HT-29 (cell line): ENCODE results near the gene CEP41. TPM values are rescaled to one million over a fixed set of nuclear protein-coding genes. Genes with fewer than 3 reads are reported as not detected.

ENCODE experiments used
- DNase-seq: peaks from one replicate; pipeline ENCODE4 v3.0.0-alpha.2; 2015; ENCODE audit warnings: low spot score
- small RNA-seq: library from RNA; depleted of rRNA; stranded (forward); fragments of <200 nt; gene quantifications from one replicate; pipeline ENCODE3, GENCODE V24; 2014
- total RNA-seq: library from RNA; depleted of rRNA; stranded (reverse); fragments of >200 nt; shearing (Covaris generic); gene quantifications from 2 replicates; pipeline ENCODE4 v1.2.3, GENCODE V29; 2014; rRNA removed

The CEP41 gene
- total RNA-seq, 1 experiment from 2014 or later, result 8.6 TPM

- no peak for DNase-seq
These were observed 88.4 kb downstream of the CEP41 start for GRCh38 chr7:130352194-130353074.

- DNase-seq, result no peak
These were observed 89.1 kb downstream of the CEP41 start for GRCh38 chr7:130351791-130352090.

- DNase-seq, result no peak
These were observed 89.6 kb downstream of the CEP41 start for GRCh38 chr7:130350945-130351790.

GRCh38 chr7:130349911-130350782 lies 90.7 kb downstream of the CEP41 start:
- DNase-seq, result no peak

- no peak for DNase-seq
These were observed 93.9 kb downstream of the CEP41 start for GRCh38 chr7:130346941-130347340.

- no peak for DNase-seq
These were observed 94.5 kb downstream of the CEP41 start for GRCh38 chr7:130346177-130346905.

- no peak for DNase-seq
These were observed 95.1 kb downstream of the CEP41 start for GRCh38 chr7:130345725-130346124.

GRCh38 chr7:130345136-130345535 lies 95.7 kb downstream of the CEP41 start:
- no peak for DNase-seq

- no peak for DNase-seq
These were observed 96.4 kb downstream of the CEP41 start, which contains the start of gene CPA5 for GRCh38 chr7:130344271-130344866. CPA5 (plus strand) TSS chr7:130344816; CDS start chr7:130346486, 1,670 bp downstream.

Small RNA genes lying within 50 kb of the gene (small RNA-seq; reads per million reads assigned to genes)
- gene RF02148 (not detected), gene RF02149 (not detected), gene RF02150 (not detected)

Other genes starting within 250 kb of the CEP41 start
- 11.4 and 13.1 TPM in 2 replicates for gene TMEM209, start 235.6 kb downstream of the CEP41 start, total RNA-seq
- not detected in 2 replicates for gene SSMEM1, start 233.2 kb downstream of the CEP41 start, total RNA-seq
- gene CPA2, start 174.2 kb downstream of the CEP41 start, total RNA-seq, result not detected in 2 replicates
- gene CPA4, start 147.9 kb downstream of the CEP41 start, total RNA-seq, result not detected in 2 replicates
- gene CPA5, start 96.2 kb downstream of the CEP41 start, total RNA-seq, result not detected in 2 replicates
- not detected in 2 replicates for gene CPA1, start 60.5 kb downstream of the CEP41 start, total RNA-seq
- 60.3 and 66.5 TPM in 2 replicates for gene MEST, start 51.1 kb upstream of the CEP41 start, total RNA-seq
- gene COPG2, start 227.7 kb upstream of the CEP41 start, total RNA-seq, result 14.2 and 15.5 TPM in 2 replicates
- gene TSGA13, start 245.5 kb upstream of the CEP41 start, total RNA-seq, result not detected in 2 replicates